Measurements from ENCODE around the gene TIAM1. TPM values are rescaled to one million over a fixed set of nuclear protein-coding genes. Genes with fewer than 3 reads are reported as not detected.

Gene TIAM1
- total and polyA plus RNA-seq, 8 donors = 1.1 to 19.8 (median 3.3) TPM

GRCh38 chr21:31382060-31382459, 38.0 kb upstream of the TIAM1 start:
- no peak for DNase-seq
- TF ChIP-seq CTCF (IDR thresholded peaks at IDR 0.05) (no peak), POLR2A (IDR thresholded peaks at IDR 0.05) (no peak), POLR2AphosphoS5 (IDR thresholded peaks at IDR 0.05) (no peak)
- intact Hi-C loops (cut with DNase I; ENCODE audit: low total_unique reads) = no loop called here
- 30 to 67% (median 41%) methylated on average over 5 of the region's 5 CpGs for WGBS, 5 donors
- Histone ChIP-seq H3K9me3 (no peaks in the 10 kb centered on the region), H3K4me3 (no peak overlapping the region), H3K4me1 (no peaks in the 10 kb centered on the region), H3K27ac (no peak overlapping the region), H3K36me3 (no peaks in the 10 kb centered on the region), H3K27me3 (no peaks in the 10 kb centered on the region)

GRCh38 chr21:31376301-31376700, 32.2 kb upstream of the TIAM1 start:
- no peak overlapping the region for H3K4me3 ChIP-seq
- 43 to 82% (median 62%) methylated on average over 8 of the region's 8 CpGs for WGBS, 5 donors
- no peak for DNase-seq
- no peak overlapping the region for H3K27ac ChIP-seq
- no peaks in the 10 kb centered on the region for H3K27me3 ChIP-seq
- no peaks in the 10 kb centered on the region for H3K36me3 ChIP-seq
- no peaks in the 10 kb centered on the region for H3K4me1 ChIP-seq
- intact Hi-C loops (cut with DNase I; ENCODE audit: low total_unique reads) = no loop called here
- TF ChIP-seq POLR2AphosphoS5 (IDR thresholded peaks at IDR 0.05) (no peak), CTCF (IDR thresholded peaks at IDR 0.05) (no peak), POLR2A (IDR thresholded peaks at IDR 0.05) (no peak), EP300 (IDR thresholded peaks at IDR 0.05) (no peak)
- no peaks in the 10 kb centered on the region for H3K9me3 ChIP-seq

DNA sequence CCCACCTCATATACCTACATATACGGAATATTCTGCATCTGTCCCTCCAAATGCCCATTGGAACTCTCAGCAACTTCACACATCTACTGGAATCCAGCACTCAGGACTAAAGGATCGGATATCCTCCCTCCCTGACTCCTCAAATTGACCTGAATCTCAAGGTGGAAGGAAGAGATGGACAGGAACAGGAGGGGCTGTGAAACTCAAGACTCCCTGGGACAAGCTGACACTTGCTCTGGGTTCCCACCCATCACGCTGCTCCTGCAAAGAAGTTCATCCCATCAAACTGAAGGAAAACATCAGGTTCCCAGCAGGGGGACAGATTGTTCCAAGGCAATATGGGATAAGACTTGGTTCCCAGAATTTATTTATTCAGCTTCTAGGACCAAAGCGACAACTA, 30.3 kb upstream of the TIAM1 start:
- Histone ChIP-seq H3K4me1 (no peaks in the 10 kb centered on the region), H3K27me3 (no peaks in the 10 kb centered on the region), H3K9me3 (no peaks in the 10 kb centered on the region), H3K4me3 (no peak overlapping the region), H3K36me3 (no peaks in the 10 kb centered on the region), H3K27ac (no peak overlapping the region)
- 54 to 74% (median 57%) methylated on average over 4 of the region's 4 CpGs for WGBS, 5 donors
- no peak for TF ChIP-seq POLR2A (IDR thresholded peaks at IDR 0.05)
- TF ChIP-seq EP300 (IDR thresholded peaks at IDR 0.05) = no peak
- TF ChIP-seq POLR2AphosphoS5 (IDR thresholded peaks at IDR 0.05) = no peak
- no peak for TF ChIP-seq CTCF (IDR thresholded peaks at IDR 0.05)
- intact Hi-C loops (cut with DNase I; ENCODE audit: low total_unique reads) = no loop called here
- DNase-seq = no peak

DNA sequence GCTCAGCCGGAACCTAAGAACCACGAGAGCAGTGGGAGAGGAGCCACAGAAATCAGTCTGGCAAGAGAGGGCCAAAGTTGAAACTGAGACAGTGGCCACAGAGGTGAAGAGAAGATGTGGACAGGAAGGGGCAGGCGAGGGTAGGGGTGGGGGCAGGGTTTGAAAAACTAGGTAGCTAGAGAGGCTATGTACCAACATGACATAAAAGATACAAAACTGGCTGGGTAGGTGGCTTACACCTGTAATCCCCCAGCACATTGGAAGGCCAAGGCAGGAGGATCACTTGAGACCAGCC, 28.4 kb upstream of the TIAM1 start:
- Histone ChIP-seq H3K27me3 (no peaks in the 10 kb centered on the region), H3K4me1 (no peaks in the 10 kb centered on the region)

More for the DNA sequence above, 28.4 kb upstream of the TIAM1 start:
- Histone ChIP-seq H3K9me3 (no peaks in the 10 kb centered on the region), H3K36me3 (no peaks in the 10 kb centered on the region), H3K4me3 (no peak overlapping the region), H3K27ac (no peak overlapping the region)
- TF ChIP-seq CTCF (IDR thresholded peaks at IDR 0.05) (no peak), POLR2A (IDR thresholded peaks at IDR 0.05) (no peak), EP300 (IDR thresholded peaks at IDR 0.05) (no peak), POLR2AphosphoS5 (IDR thresholded peaks at IDR 0.05) (no peak)
- 87 to 94% (median 93%) methylated on average over 3 of the region's 3 CpGs for WGBS, 5 donors
- intact Hi-C loops (cut with DNase I; ENCODE audit: low total_unique reads) = no loop called here
- no peak for DNase-seq

Measured in stomach (tissue), 9 donors.